ENCODE results near the gene LRRC2.

DNA sequence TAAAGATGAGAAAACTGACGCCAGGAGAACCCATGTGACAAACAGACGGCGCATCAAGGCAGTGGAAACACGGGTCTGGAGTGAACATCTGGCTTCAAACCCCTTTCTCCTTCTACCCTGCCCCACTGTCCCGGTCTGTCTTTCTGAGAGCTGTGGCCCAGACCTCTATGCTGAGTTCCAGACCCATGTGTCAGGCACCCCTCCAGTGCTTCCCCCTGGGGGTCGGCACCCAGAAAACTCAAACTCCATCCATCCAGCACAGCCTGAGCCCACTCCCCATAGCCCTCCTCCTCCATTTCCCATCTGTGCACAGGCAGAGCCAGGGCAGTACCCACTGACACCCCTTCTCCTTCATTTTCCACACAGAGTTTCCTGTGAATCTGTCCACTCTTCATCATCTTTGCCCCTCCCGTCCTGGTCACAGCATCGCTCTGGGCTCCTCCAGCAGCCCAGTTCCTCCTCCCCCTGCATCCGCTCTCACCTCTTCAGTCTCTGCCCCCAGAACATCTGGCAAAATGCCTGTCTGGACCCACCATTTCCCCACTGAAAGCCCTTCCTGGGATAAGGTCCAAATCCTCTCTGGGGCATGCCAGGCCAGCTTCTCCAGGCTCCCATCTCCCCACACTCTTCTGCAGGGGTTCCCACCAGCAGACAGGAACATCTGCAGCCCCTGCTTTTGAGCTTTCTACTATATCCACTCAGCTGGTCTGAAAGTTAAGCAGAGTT lies 49.1 kb upstream of the LRRC2 start:
- TF ChIP-seq, protein P1, sequence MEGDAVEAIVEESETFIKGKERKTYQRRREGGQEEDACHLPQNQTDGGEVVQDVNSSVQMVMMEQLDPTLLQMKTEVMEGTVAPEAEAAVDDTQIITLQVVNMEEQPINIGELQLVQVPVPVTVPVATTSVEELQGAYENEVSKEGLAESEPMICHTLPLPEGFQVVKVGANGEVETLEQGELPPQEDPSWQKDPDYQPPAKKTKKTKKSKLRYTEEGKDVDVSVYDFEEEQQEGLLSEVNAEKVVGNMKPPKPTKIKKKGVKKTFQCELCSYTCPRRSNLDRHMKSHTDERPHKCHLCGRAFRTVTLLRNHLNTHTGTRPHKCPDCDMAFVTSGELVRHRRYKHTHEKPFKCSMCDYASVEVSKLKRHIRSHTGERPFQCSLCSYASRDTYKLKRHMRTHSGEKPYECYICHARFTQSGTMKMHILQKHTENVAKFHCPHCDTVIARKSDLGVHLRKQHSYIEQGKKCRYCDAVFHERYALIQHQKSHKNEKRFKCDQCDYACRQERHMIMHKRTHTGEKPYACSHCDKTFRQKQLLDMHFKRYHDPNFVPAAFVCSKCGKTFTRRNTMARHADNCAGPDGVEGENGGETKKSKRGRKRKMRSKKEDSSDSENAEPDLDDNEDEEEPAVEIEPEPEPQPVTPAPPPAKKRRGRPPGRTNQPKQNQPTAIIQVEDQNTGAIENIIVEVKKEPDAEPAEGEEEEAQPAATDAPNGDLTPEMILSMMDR (IDR thresholded peaks at IDR 0.05; ENCODE audit: borderline replicate concordance, extremely low read depth, low read length, poor library complexity, severe bottlenecking): no peak
- TF ChIP-seq EZH2 (IDR thresholded peaks at IDR 0.05; ENCODE audit: borderline replicate concordance, low read depth, low read length, severe bottlenecking): no peak

All from DND-41 (cell line).